Measurements from ENCODE around the gene WDR81.

GRCh38 chr17:1744551-1745512 is 20.3 kb downstream of the WDR81 start:
- TF ChIP-seq CTCF (IDR thresholded peaks at IDR 0.05) = no peak
- no peak for TF ChIP-seq POLR2A (IDR thresholded peaks at IDR 0.05)

Data from Peyer's patch (tissue), 4 donors.